SKM-1 treated with dmso at 0.1 percent for 144 hours (cell line): ENCODE measurements around the gene ATP5IF1.

ENCODE experiments used
- DNase-seq: peaks from one replicate; lab custom pipeline; 2025; ENCODE audit not compliant: unreplicated experiment; lab: John Stamatoyannopoulos, UW

ATP5IF1 gene

GRCh38 chr1:28236656-28237322, 865 bp downstream of the ATP5IF1 start:
- no peak for DNase-seq

GRCh38 chr1:28239004-28239403, 3.1 kb downstream of the ATP5IF1 start:
- no peak for DNase-seq

- DNase-seq = no peak
These were observed 4.1 kb downstream of the ATP5IF1 start for GRCh38 chr1:28240024-28240423.

- no peak for DNase-seq
These were observed 5.8 kb downstream of the ATP5IF1 start for GRCh38 chr1:28241638-28242241.

- no peak for DNase-seq
These were observed 7.9 kb downstream of the ATP5IF1 start for GRCh38 chr1:28243685-28244311.

GRCh38 chr1:28244549-28245251, 8.8 kb downstream of the ATP5IF1 start:
- no peak for DNase-seq

GRCh38 chr1:28246427-28246832, 10.5 kb downstream of the ATP5IF1 start:
- peak; percentile 58 for DNase-seq

- DNase-seq = no peak
These were observed 11.8 kb downstream of the ATP5IF1 start for GRCh38 chr1:28247612-28248272.

GRCh38 chr1:28248273-28249012, 12.5 kb downstream of the ATP5IF1 start:
- DNase-seq = peak; percentile 66

GRCh38 chr1:28249013-28249865, 13.3 kb downstream of the ATP5IF1 start:
- peak; percentile 52 for DNase-seq

GRCh38 chr1:28249866-28250295, 14.0 kb downstream of the ATP5IF1 start:
- DNase-seq = no peak

GRCh38 chr1:28256197-28256827, 20.4 kb downstream of the ATP5IF1 start:
- DNase-seq = no peak

GRCh38 chr1:28257736-28258135, 21.8 kb downstream of the ATP5IF1 start:
- no peak for DNase-seq

GRCh38 chr1:28258628-28259251, 22.8 kb downstream of the ATP5IF1 start:
- peak; percentile 39 for DNase-seq

GRCh38 chr1:28259252-28259933, 23.5 kb downstream of the ATP5IF1 start, which contains the start of gene SESN2:
Gene SESN2 (plus strand): TSS chr1:28259518. CDS start chr1:28259848, 330 bp downstream.
- DNase-seq = peak; percentile 97

GRCh38 chr1:28259934-28260802, 24.2 kb downstream of the ATP5IF1 start:
- DNase-seq = no peak

GRCh38 chr1:28260803-28261174, 24.9 kb downstream of the ATP5IF1 start:
- DNase-seq = no peak
